GM12878 (cell line): Measurements from ENCODE around the gene IQGAP1.

Source experiments
- CHD2 ChIP-seq: IDR thresholded peaks from 2 replicates; pipeline ENCODE4 v1.6.1; 2011; ENCODE audit warnings: low read depth, low read length, improper control_type of control experiment, borderline replicate concordance
- CTCF ChIP-seq, 3 experiments: IDR thresholded peaks in 2 of 3; conservative IDR thresholded peaks in 1 of 3; 2 replicates each; pipeline ENCODE4 v1.5.1; 2011; ENCODE audit warnings: low read depth in 3 of 3, low read length in 3 of 3, mild to moderate bottlenecking in 3 of 3, control low read depth in 2 of 3, moderate library complexity in 2 of 3, inconsistent platforms in 1 of 3, mixed read lengths in 1 of 3; ENCODE audit not compliant: control insufficient read depth in 2 of 3, insufficient read depth in 1 of 3; ENCODE audit errors: extremely low read depth in 1 of 3
- POLR2AphosphoS5 ChIP-seq: IDR thresholded peaks from 2 replicates; pipeline ENCODE4 v1.6.1; 2011; ENCODE audit warnings: mild to moderate bottlenecking, low read length, inconsistent platforms
- RAD21 ChIP-seq: IDR thresholded peaks from 2 replicates; pipeline ENCODE4 v1.6.1; 2011; ENCODE audit warnings: mild to moderate bottlenecking, low read depth, low read length, moderate library complexity; ENCODE audit not compliant: insufficient read depth
- SP1 ChIP-seq: IDR thresholded peaks from one replicate; pipeline ENCODE4 v1.6.1; 2011; ENCODE audit warnings: low read depth, low read length
- ZNF274 ChIP-seq: IDR thresholded peaks from one replicate; pipeline ENCODE4 v1.8.0; 2011; ENCODE audit not compliant: insufficient read length, insufficient read depth

GRCh38 chr15:90441027-90441426, 53.0 kb downstream of the IQGAP1 start:
- TF ChIP-seq ZNF274 (no peak), CTCF (IDR thresholded peaks at IDR 0.05 in 2 of 3, conservative IDR thresholded peaks at IDR 0.05 in 1 of 3; ENCODE audit: control insufficient read depth in 2 of 3, extremely low read depth in 1 of 3, insufficient read depth in 1 of 3, low read depth in 3 of 3, low read length in 3 of 3) (no peak), RAD21 (no peak), CHD2 (no peak), POLR2AphosphoS5 (no peak), SP1 (no peak)
